Fibroblast of skin of right biceps (primary cell): ENCODE measurements around the gene GID8.

ENCODE experiments used
- DNase-seq: peaks from one replicate; pipeline ENCODE4 v3.0.0-alpha.2; 2013

Gene GID8

GRCh38 chr20:62905536-62906117, 32.3 kb upstream of the GID8 start:
- no peak for DNase-seq

- no peak for DNase-seq
Measured at GRCh38 chr20:62906209-62906608, 31.7 kb upstream of the GID8 start.

DNA sequence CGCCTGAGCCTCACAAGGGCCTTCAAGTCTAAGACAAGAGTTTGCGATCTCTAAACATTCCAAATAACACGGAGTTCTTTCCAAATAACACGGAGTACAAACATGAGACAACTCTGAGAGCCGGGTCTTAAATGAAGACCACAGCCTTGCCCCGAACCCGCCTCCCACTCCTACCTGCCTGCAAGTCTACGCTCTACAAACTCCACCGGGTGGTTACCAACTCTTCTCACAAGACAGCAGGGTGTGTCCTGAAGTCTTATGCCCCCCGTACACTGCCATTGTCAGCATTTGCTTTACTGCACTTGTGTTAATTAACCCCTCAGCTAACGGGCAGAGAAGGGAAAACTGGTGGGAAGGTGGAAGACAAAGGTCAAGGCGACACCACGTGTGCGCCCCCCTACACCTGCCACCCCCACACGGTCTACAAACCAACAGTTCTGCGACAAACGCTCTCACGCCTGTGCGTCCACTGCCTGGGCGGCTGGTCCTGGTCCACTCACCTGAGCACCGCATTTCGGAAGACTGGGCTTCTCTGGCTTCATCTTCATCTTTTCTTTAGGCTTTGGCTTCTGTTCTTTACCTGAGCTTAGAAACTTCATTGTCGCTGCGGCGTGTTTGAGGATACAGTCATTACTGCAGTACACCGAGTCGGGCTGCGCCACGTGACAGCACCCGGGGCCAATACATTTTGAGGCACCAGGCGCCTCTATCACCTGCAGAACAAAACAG, 31.1 kb upstream of the GID8 start:
- DNase-seq = no peak

DNA sequence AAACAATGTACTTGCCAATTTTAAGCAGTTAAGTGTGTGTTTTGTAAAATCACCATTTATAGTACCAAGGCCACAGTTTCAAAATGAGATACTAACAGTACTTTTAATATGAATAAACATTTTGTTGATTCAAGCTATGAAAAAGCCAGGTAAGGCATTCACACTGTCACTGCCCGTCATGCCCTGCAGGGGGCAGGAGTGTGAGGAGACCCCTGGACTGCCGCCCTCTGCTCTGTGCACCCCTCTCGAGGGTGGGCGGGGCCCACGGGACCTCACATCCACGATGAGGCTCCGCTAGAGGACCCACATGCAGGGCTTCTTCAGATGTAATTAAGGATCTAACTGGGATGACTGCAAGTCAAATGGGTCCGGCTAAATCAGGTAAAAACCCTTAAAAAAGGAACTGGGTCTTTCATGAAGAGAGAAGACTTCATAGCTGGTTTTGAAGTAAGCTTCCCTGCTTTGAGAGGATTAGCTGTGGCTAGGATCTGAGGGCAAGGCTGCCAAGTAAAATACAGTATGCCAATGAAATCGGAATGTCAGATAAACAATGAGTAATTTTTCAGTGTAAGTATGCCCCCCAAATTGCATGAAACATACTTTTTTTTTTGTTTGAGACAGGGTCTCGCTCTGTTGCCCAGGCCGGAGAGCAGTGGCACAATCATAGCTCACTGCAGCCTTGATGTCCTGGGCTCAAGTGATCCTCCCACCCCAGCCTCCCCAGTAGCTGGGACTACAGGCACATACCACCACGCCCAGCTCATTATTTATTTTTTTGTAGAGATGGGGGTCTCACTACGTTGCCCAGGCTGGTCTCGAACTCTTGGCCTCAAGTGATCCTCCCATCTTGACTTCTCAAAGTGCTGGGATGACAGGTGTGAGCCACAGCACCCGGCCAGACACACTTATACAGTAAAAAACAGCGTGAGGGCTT, 30.3 kb upstream of the GID8 start:
- peak; percentile 12 for DNase-seq

GRCh38 chr20:62908971-62909791, 28.8 kb upstream of the GID8 start:
- DNase-seq = no peak

DNA sequence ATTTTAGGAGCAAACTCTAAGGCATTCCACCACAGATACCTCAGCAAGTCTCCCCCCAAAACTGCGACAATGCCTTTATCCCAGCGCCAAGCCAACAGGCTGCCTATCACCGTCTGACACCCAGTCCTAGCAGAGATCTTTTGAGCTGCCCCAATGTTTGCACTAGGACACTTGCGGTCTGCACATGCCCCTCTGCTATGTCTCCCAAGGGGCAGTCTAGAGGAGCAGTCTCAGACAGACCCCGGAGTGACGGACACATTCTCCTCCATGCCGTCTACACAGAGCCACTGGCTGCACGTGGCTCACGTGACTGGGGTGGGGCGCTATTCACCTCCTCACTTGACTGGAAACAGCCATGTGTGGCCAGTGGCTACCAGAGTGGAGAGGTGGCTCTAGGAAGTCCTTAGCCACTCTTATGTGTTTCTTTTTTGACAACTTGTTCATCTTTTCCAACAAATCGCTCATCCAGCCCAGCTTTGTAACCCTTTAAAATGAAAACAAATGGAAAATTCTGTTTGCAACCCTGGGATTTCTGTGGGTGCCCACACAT, 27.7 kb upstream of the GID8 start:
- DNase-seq = no peak

DNA sequence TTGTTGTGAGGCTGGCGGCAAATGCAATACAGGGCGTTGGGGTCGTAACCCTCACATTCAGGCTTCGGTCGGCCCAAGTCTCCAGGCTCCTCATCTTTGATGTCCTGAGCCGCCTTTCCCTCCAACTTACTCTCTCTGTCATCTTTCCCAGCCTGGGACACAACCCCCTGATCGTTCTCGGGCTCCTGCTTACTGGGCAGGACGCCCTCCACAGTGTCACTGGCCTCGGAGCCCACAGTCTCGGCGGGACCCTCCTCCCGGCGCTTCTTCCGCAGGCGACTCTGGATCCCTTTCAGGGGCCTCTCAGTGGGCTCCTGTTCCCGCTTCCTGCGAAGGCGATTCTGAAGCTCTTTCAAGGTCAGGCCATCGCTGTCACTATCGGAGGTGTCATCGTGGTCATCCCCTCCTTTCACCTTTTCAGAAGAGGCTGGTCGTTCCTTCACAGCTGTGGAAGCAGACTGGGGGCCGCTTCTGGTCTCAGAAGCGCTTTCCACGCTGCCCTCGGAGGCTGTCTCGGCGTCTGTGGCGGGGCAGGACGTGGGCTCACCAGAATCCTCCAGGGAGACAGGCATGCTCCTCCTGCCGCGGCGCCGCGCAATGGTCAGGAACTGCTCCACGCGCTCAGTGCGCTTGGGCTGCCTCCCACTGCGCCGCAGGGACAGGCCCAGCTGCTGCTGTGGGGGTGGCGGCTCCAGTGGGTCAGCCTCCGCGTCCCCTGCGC, 27.0 kb upstream of the GID8 start:
- no peak for DNase-seq

DNA sequence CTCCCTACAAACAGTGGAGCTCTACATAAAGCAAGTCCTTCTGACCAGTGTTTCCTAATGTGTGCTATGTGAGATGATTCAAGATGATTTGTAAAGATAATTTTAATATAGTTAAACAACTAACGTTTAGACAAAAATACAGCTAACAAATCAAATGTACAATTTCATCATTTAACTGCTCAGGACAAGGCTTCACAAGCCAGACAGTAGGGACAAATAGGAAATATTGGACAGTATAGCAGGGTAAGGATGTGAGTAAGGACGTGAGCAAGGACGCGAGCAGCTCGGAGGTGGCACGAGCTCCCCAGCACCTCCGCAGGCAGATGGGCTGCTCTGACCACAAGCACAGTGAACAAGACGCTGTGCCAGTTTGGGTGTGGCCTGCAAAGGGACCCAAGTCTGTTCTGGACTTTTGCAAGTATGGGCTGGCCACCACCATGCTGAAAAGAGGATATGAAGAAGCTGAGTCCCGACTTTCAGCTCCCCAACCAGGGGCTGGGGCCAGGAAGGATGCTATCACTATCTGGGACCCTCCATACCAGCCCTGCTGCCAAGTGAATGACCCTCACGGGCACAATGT, 26.2 kb upstream of the GID8 start:
- no peak for DNase-seq

DNA sequence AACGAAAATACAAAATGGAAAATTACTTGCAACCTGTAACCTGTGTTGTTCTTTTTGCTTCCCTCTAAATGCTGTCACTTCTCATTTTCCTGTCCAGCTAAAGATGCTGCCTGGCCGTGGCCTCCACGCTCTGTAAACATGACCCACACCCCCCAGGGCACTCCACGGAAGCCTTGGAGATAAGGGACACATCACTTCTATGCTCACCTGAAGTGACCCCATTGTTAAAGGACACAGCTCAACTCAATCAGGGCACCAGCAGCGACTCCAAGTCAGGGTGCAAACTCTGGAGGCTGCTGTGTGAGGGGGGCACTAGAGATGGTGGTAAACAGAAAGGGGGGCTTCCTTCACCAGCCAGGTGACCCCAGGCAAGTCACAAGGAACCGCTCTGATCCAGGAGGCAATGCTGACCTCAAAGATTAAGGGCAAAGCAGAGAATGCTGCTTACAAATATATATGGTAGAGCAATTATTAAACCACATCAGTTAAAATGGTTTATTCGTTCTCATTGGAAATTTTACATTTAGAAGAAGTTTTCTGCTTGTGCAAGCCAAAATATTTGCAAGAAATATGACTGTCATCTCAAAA, 24.8 kb upstream of the GID8 start:
- no peak for DNase-seq

DNA sequence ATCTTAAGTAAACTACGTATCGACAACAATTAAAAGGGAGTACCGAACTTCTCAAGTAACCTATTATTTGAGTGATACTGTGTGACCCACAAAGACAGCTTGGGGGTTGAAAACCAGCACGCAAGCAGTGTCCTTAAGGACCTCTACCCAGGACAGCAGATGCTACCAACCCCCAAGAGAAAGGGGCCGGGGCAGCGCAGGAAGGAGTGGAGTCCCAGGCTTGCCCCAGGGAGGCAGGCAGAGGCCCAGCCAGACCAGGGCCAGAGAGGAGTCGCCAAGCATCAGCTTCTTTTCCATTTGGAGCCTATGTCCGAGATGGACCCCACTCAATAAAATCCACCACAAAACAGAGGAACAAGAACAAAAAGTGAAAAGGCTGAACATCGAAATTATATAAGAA, 23.5 kb upstream of the GID8 start:
- DNase-seq = no peak

DNA sequence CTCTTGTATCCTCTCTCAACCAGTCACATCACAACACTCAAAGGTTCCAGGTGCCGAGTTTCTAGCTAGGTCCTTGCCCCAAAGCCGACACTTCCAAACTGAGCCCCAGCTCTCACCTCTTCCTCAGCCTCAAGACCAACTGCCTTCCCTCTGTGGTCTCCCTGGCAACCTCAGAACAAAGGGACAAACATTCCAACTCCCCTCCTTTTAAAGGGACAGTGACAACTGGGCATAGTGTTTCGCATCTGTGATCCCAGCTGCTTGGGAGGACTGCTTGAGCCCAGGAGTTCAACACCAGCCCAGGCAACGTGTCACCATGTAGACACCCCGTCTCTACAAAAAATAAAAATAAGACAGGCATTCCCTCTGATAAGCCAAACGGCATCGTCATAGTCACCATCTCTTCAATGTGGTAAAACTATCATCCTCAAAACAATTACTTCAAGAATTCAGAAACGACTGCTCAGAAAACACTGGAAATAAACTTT, 22.9 kb upstream of the GID8 start:
- DNase-seq = peak; percentile 28

DNA sequence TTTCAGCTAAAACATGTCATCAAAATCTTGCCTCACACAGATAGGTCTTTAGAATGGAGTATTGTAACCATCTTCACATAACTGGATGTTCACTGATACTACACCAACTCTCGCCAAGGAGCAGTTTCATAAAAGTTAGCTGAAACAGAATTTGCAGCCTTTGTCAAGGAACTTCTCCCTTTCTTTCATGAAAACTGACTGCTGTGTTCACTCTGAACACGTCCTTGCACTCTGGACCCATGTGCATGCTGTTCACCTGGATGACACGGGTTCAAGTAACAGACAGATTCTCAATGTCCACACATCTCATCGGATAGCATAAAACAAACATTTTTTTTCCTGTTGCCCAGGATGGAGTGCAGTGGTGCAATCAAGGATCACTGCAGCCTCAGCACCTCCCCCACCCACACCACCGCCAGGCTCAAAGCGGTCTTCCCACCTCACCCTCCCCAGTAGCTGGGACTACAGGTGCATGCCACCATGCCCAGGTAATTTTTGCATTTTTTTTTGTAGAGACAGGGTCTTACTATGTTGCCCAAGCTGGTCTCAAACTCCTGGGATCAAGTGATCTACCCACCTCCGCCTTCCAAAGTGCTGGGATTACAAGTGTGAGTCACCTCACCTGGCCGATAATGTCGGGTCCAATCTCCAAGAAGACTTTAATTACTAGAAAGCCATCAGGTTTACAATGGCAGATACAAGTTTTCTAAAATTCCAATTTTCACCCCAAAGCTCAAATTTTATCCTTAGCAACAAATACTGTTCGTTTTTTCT, 21.1 kb upstream of the GID8 start:
- no peak for DNase-seq

DNA sequence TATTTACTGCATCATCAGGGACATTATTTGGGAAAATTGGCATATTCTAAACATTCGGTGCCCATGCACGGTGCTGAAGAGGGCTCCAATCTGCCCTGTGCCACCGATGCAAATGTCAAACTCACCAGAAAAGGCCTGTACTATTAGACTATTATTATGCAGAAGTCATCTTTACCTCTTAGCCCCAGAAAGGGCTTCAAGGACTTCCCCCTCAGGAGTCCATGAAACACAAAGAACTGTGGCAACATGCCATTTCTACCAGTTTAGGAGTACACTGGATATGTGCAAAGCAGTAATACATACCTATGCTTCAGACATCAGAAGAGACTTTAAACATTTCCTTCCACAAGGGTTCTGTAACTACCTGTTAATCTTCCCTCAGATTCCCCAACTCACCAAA, 20.2 kb upstream of the GID8 start:
- DNase-seq = no peak

- no peak for DNase-seq
Measured at GRCh38 chr20:62918147-62918546, 19.8 kb upstream of the GID8 start.

- no peak for DNase-seq
Measured at GRCh38 chr20:62918831-62919230, 19.1 kb upstream of the GID8 start.

GRCh38 chr20:62920039-62920645, 17.8 kb upstream of the GID8 start:
- DNase-seq = no peak

- DNase-seq = peak; percentile 55
Measured at GRCh38 chr20:62921119-62921687, 16.7 kb upstream of the GID8 start.

DNA sequence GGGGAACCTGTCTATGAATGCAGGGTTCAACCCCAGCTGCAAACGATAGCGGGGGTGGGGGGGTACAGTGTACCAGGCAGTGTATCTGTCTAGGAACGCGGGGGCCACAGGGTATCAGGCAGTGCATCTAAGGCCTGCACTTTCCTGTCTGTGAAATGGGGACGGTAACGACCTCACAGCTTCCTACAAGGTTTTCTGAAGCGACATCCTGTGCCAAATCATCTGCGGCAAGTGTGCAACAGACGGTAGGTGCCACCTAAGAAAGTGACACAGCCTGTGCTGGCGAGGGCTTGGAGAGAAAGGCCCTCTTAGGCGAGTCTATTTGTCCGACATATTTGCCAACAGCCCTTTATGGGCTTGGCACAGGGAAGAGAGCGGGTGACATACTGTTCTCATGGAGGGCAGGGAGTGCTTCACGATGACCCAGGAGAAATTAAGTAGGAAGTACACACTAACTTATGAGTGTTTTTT, 15.5 kb upstream of the GID8 start:
- no peak for DNase-seq

- DNase-seq = peak; percentile 58
Measured at GRCh38 chr20:62923059-62923668, 14.8 kb upstream of the GID8 start.
